Measurements from ENCODE around the gene PIGR. TPM values are rescaled to one million over a fixed set of nuclear protein-coding genes. Genes with fewer than 3 reads are reported as not detected.

Gene PIGR
- total RNA-seq, 1 experiment from 2014 or later = not detected

DNA sequence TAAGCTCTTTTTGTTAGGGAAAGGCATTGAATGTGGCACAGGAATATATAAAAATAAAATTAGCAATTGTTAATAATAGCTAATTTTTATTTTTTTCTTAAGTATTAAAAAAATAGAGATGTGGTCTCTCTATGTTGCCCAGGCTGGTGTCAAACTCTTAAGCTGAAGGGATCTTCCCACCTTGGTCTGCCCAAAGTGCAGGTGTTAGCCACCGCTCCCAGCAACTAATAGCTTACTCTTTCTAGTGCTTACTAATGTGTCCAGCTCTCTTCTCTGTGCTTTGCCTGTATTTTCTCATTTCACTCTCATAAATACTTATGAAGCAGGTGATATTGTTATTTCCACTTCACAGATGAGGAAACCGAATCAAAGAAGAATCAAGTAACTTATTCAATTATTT is 62.4 kb downstream of the PIGR start:
- H3K4me1 Mint-ChIP-seq = no peaks in the 10 kb centered on the region
- Histone ChIP-seq H2BK12ac (ENCODE audit: insufficient read length, low read depth, low read length) (no peak overlapping the region), H4K8ac (replicated peaks; ENCODE audit: insufficient read length, low read depth, low read length) (no peak overlapping the region), H3K56ac (ENCODE audit: insufficient read length, low read depth, low read length) (no peak overlapping the region), H4K20me1 (ENCODE audit: control insufficient read depth, insufficient read depth, insufficient read length) (no peaks in the 10 kb centered on the region), H3K9ac (ENCODE audit: extremely low read depth, insufficient read length, low read length) (no peak overlapping the region), H3K79me2 (ENCODE audit: insufficient read depth, low read length) (no peaks in the 10 kb centered on the region), H3K79me1 (ENCODE audit: insufficient read depth, low read depth, low read length, poor library complexity, severe bottlenecking) (no peaks in the 10 kb centered on the region), H3K14ac (ENCODE audit: insufficient read depth, low read length) (no peak overlapping the region), H3K9me3 (ENCODE audit: control insufficient read depth, low read depth, low read length) (no peaks in the 10 kb centered on the region), H4K5ac (ENCODE audit: insufficient read length, low read depth, low read length) (no peak overlapping the region), H4K91ac (ENCODE audit: insufficient read length, low read depth, low read length) (no peak overlapping the region), H3K4me2 (ENCODE audit: insufficient read depth, insufficient read length, low read length) (no peak overlapping the region), H3K23me2 (ENCODE audit: insufficient read length, low read depth, low read length, poor library complexity, severe bottlenecking) (no peaks in the 10 kb centered on the region), H3T11ph (ENCODE audit: low read length) (no peak overlapping the region), H2BK120ac (ENCODE audit: low read depth, low read length, poor library complexity, severe bottlenecking) (no peak overlapping the region), H3K18ac (ENCODE audit: insufficient read length, low read depth, low read length) (no peak overlapping the region), H3K23ac (ENCODE audit: insufficient read length, low read depth, low read length) (no peak overlapping the region), H3K4me1 (ENCODE audit: insufficient read depth, low read length) (no peaks in the 10 kb centered on the region), H2BK15ac (ENCODE audit: low read depth, low read length) (no peak overlapping the region), H2BK20ac (ENCODE audit: low read depth, low read length, poor library complexity, severe bottlenecking) (no peak overlapping the region), H2AK5ac (ENCODE audit: insufficient read length, low read length) (no peak overlapping the region), H2AFZ (ENCODE audit: low read length) (no peak overlapping the region), H2BK5ac (ENCODE audit: insufficient read length, low read length) (no peak overlapping the region), H3K27me3 (ENCODE audit: insufficient read depth, low read length) (no peaks in the 10 kb centered on the region), H3K27ac (ENCODE audit: insufficient read length, low read depth, low read length) (no peak overlapping the region), H3K4ac (ENCODE audit: low read depth, low read length) (no peak overlapping the region)
- peaks cover 0 to 5% (median 0%) of the 10 kb centered on the region in 3 experiments; a peak in 1 of 7 replicates for H3K36me3 Mint-ChIP-seq (ENCODE audit: insufficient read depth in 1 of 3, low read depth in 3 of 3)
- H3K27me3 Mint-ChIP-seq (ENCODE audit: low read depth) = peaks cover 3% of the 10 kb centered on the region
- TF ChIP-seq, protein P1, sequence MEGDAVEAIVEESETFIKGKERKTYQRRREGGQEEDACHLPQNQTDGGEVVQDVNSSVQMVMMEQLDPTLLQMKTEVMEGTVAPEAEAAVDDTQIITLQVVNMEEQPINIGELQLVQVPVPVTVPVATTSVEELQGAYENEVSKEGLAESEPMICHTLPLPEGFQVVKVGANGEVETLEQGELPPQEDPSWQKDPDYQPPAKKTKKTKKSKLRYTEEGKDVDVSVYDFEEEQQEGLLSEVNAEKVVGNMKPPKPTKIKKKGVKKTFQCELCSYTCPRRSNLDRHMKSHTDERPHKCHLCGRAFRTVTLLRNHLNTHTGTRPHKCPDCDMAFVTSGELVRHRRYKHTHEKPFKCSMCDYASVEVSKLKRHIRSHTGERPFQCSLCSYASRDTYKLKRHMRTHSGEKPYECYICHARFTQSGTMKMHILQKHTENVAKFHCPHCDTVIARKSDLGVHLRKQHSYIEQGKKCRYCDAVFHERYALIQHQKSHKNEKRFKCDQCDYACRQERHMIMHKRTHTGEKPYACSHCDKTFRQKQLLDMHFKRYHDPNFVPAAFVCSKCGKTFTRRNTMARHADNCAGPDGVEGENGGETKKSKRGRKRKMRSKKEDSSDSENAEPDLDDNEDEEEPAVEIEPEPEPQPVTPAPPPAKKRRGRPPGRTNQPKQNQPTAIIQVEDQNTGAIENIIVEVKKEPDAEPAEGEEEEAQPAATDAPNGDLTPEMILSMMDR (conservative IDR thresholded peaks at IDR 0.05) = no peak
- no CpG with 5 or more reads among the region's 2 CpGs for WGBS (ENCODE audit: extremely low coverage, insufficient read length, low lambda C conversion rate)
- H3K27ac Mint-ChIP-seq = no peak overlapping the region
- no peak overlapping the region for H3K4me3 Mint-ChIP-seq
- peaks cover 6 to 13% of the 10 kb centered on the region in 2 experiments for H3K9me3 Mint-ChIP-seq
- DNase-seq = no peak

Measured in H9 (cell line).